ENCODE measurements around the gene FZR1. TPM values are rescaled to one million over a fixed set of nuclear protein-coding genes. Genes with fewer than 3 reads are reported as not detected.

FZR1 gene
- polyA plus RNA-seq, 2 donors, result 23.0 to 28.0 TPM

GRCh38 chr19:3463714-3464586 is 42.2 kb upstream of the FZR1 start:
- Histone ChIP-seq H3K4me3 (ENCODE audit: low read depth in 1 of 2, low read length in 2 of 2) (no peak overlapping the region), H3K27me3 (ENCODE audit: control insufficient read depth in 1 of 2, insufficient read depth in 2 of 2, low read length in 2 of 2) (no peaks in the 10 kb centered on the region), H3K36me3 (ENCODE audit: control insufficient read depth in 2 of 2, insufficient read depth in 2 of 2, low read length in 1 of 2) (peaks cover 0 to 17% of the 10 kb centered on the region in 2 donors), H3K9me3 (ENCODE audit: control insufficient read depth in 2 of 2, insufficient read depth in 1 of 2, low read depth in 1 of 2, low read length in 1 of 2) (no peaks in the 10 kb centered on the region), H3K27ac (ENCODE audit: low read depth in 2 of 2, low read length in 1 of 2) (no peak overlapping the region), H3K4me1 (ENCODE audit: control insufficient read depth in 2 of 2, insufficient read depth in 2 of 2, low read length in 1 of 2) (peaks cover 6% of the 10 kb centered on the region in 2 donors)
- 83 to 84% methylated on average over 38 to 57 of the region's 57 CpGs for WGBS, 2 donors

- no peak overlapping the region for H3K27ac ChIP-seq (ENCODE audit: low read depth in 2 of 2, low read length in 1 of 2)
- H3K27me3 ChIP-seq (ENCODE audit: control insufficient read depth in 1 of 2, insufficient read depth in 2 of 2, low read length in 2 of 2), result no peaks in the 10 kb centered on the region
- WGBS, 2 donors, result 78 to 81% methylated on average over 31 of the region's 31 CpGs
- peaks cover 2 to 6% of the 10 kb centered on the region in 2 donors for H3K4me1 ChIP-seq (ENCODE audit: control insufficient read depth in 2 of 2, insufficient read depth in 2 of 2, low read length in 1 of 2)
- no peak overlapping the region for H3K4me3 ChIP-seq (ENCODE audit: low read depth in 1 of 2, low read length in 2 of 2)
- peaks cover 0 to 9% of the 10 kb centered on the region in 2 donors for H3K36me3 ChIP-seq (ENCODE audit: control insufficient read depth in 2 of 2, insufficient read depth in 2 of 2, low read length in 1 of 2)
- no peaks in the 10 kb centered on the region for H3K9me3 ChIP-seq (ENCODE audit: control insufficient read depth in 2 of 2, insufficient read depth in 1 of 2, low read depth in 1 of 2, low read length in 1 of 2)
Observed at GRCh38 chr19:3464587-3465235, 41.4 kb upstream of the FZR1 start.

- 73 to 81% methylated on average over 7 of the region's 7 CpGs for WGBS, 2 donors
- H3K27ac ChIP-seq (ENCODE audit: low read depth in 2 of 2, low read length in 1 of 2), result peak overlapping the region; percentile 21 to 49
Observed at GRCh38 chr19:3465552-3465951, 40.6 kb upstream of the FZR1 start.

GRCh38 chr19:3466635-3467034 is 39.5 kb upstream of the FZR1 start:
- Histone ChIP-seq H3K27me3 (ENCODE audit: control insufficient read depth in 1 of 2, insufficient read depth in 2 of 2, low read length in 2 of 2) (no peaks in the 10 kb centered on the region), H3K9me3 (ENCODE audit: control insufficient read depth in 2 of 2, insufficient read depth in 1 of 2, low read depth in 1 of 2, low read length in 1 of 2) (no peaks in the 10 kb centered on the region), H3K4me1 (ENCODE audit: control insufficient read depth in 2 of 2, insufficient read depth in 2 of 2, low read length in 1 of 2) (peaks cover 0 to 2% of the 10 kb centered on the region in 2 donors), H3K4me3 (ENCODE audit: low read depth in 1 of 2, low read length in 2 of 2) (no peak overlapping the region), H3K27ac (ENCODE audit: low read depth in 2 of 2, low read length in 1 of 2) (peak overlapping the region; percentile 7 to 9), H3K36me3 (ENCODE audit: control insufficient read depth in 2 of 2, insufficient read depth in 2 of 2, low read length in 1 of 2) (peaks cover 0 to 4% of the 10 kb centered on the region in 2 donors)
- WGBS, 2 donors, result 40 to 71% methylated on average over 9 of the region's 9 CpGs

More at GRCh38 chr19:3465552-3465951, 40.6 kb upstream of the FZR1 start:
- peaks cover 0 to 2% of the 10 kb centered on the region in 2 donors for H3K4me1 ChIP-seq (ENCODE audit: control insufficient read depth in 2 of 2, insufficient read depth in 2 of 2, low read length in 1 of 2)
- no peak overlapping the region for H3K4me3 ChIP-seq (ENCODE audit: low read depth in 1 of 2, low read length in 2 of 2)
- no peaks in the 10 kb centered on the region for H3K9me3 ChIP-seq (ENCODE audit: control insufficient read depth in 2 of 2, insufficient read depth in 1 of 2, low read depth in 1 of 2, low read length in 1 of 2)
- peaks cover 0 to 4% of the 10 kb centered on the region in 2 donors for H3K36me3 ChIP-seq (ENCODE audit: control insufficient read depth in 2 of 2, insufficient read depth in 2 of 2, low read length in 1 of 2)
- no peaks in the 10 kb centered on the region for H3K27me3 ChIP-seq (ENCODE audit: control insufficient read depth in 1 of 2, insufficient read depth in 2 of 2, low read length in 2 of 2)

- H3K9me3 ChIP-seq (ENCODE audit: control insufficient read depth in 2 of 2, insufficient read depth in 1 of 2, low read depth in 1 of 2, low read length in 1 of 2), result no peaks in the 10 kb centered on the region
- no peak overlapping the region for H3K4me3 ChIP-seq (ENCODE audit: low read depth in 1 of 2, low read length in 2 of 2)
- H3K4me1 ChIP-seq (ENCODE audit: control insufficient read depth in 2 of 2, insufficient read depth in 2 of 2, low read length in 1 of 2), result peaks cover 0 to 2% of the 10 kb centered on the region in 2 donors
- peak overlapping the region in 1 of 2 donors; percentile 18 for H3K27ac ChIP-seq (ENCODE audit: low read depth in 2 of 2, low read length in 1 of 2)
- WGBS, 2 donors, result 89 to 91% methylated on average over 10 of the region's 10 CpGs
- peaks cover 0 to 4% of the 10 kb centered on the region in 2 donors for H3K36me3 ChIP-seq (ENCODE audit: control insufficient read depth in 2 of 2, insufficient read depth in 2 of 2, low read length in 1 of 2)
- no peaks in the 10 kb centered on the region for H3K27me3 ChIP-seq (ENCODE audit: control insufficient read depth in 1 of 2, insufficient read depth in 2 of 2, low read length in 2 of 2)
Observed at GRCh38 chr19:3467437-3468198, 38.5 kb upstream of the FZR1 start.

GRCh38 chr19:3468211-3468610 is 37.9 kb upstream of the FZR1 start:
- H3K27ac ChIP-seq (ENCODE audit: low read depth in 2 of 2, low read length in 1 of 2), result no peak overlapping the region
- H3K9me3 ChIP-seq (ENCODE audit: control insufficient read depth in 2 of 2, insufficient read depth in 1 of 2, low read depth in 1 of 2, low read length in 1 of 2), result no peaks in the 10 kb centered on the region
- 89 to 92% methylated on average over 3 of the region's 3 CpGs for WGBS, 2 donors
- H3K36me3 ChIP-seq (ENCODE audit: control insufficient read depth in 2 of 2, insufficient read depth in 2 of 2, low read length in 1 of 2), result peaks cover 0 to 4% of the 10 kb centered on the region in 2 donors
- peaks cover 0 to 2% of the 10 kb centered on the region in 2 donors for H3K4me1 ChIP-seq (ENCODE audit: control insufficient read depth in 2 of 2, insufficient read depth in 2 of 2, low read length in 1 of 2)
- H3K4me3 ChIP-seq (ENCODE audit: low read depth in 1 of 2, low read length in 2 of 2), result no peak overlapping the region
- no peaks in the 10 kb centered on the region for H3K27me3 ChIP-seq (ENCODE audit: control insufficient read depth in 1 of 2, insufficient read depth in 2 of 2, low read length in 2 of 2)

GRCh38 chr19:3469638-3470499 is 36.2 kb upstream of the FZR1 start:
- Histone ChIP-seq H3K4me3 (ENCODE audit: low read depth in 1 of 2, low read length in 2 of 2) (no peak overlapping the region), H3K4me1 (ENCODE audit: control insufficient read depth in 2 of 2, insufficient read depth in 2 of 2, low read length in 1 of 2) (peaks cover 0 to 2% of the 10 kb centered on the region in 2 donors), H3K9me3 (ENCODE audit: control insufficient read depth in 2 of 2, insufficient read depth in 1 of 2, low read depth in 1 of 2, low read length in 1 of 2) (no peaks in the 10 kb centered on the region), H3K36me3 (ENCODE audit: control insufficient read depth in 2 of 2, insufficient read depth in 2 of 2, low read length in 1 of 2) (no peaks in the 10 kb centered on the region), H3K27me3 (ENCODE audit: control insufficient read depth in 1 of 2, insufficient read depth in 2 of 2, low read length in 2 of 2) (no peaks in the 10 kb centered on the region), H3K27ac (ENCODE audit: low read depth in 2 of 2, low read length in 1 of 2) (peak overlapping the region in 1 of 2 donors; percentile 24)
- 47 to 50% methylated on average over 14 of the region's 14 CpGs for WGBS, 2 donors

- 60 to 62% methylated on average over 11 of the region's 11 CpGs for WGBS, 2 donors
- Histone ChIP-seq H3K4me1 (ENCODE audit: control insufficient read depth in 2 of 2, insufficient read depth in 2 of 2, low read length in 1 of 2) (peaks cover 0 to 2% of the 10 kb centered on the region in 2 donors), H3K9me3 (ENCODE audit: control insufficient read depth in 2 of 2, insufficient read depth in 1 of 2, low read depth in 1 of 2, low read length in 1 of 2) (no peaks in the 10 kb centered on the region), H3K27me3 (ENCODE audit: control insufficient read depth in 1 of 2, insufficient read depth in 2 of 2, low read length in 2 of 2) (no peaks in the 10 kb centered on the region), H3K36me3 (ENCODE audit: control insufficient read depth in 2 of 2, insufficient read depth in 2 of 2, low read length in 1 of 2) (no peaks in the 10 kb centered on the region), H3K4me3 (ENCODE audit: low read depth in 1 of 2, low read length in 2 of 2) (no peak overlapping the region), H3K27ac (ENCODE audit: low read depth in 2 of 2, low read length in 1 of 2) (no peak overlapping the region)
Observed at GRCh38 chr19:3470500-3471128, 35.5 kb upstream of the FZR1 start.
